ENCODE measurements around the gene NRG3.

NRG3 gene

DNA sequence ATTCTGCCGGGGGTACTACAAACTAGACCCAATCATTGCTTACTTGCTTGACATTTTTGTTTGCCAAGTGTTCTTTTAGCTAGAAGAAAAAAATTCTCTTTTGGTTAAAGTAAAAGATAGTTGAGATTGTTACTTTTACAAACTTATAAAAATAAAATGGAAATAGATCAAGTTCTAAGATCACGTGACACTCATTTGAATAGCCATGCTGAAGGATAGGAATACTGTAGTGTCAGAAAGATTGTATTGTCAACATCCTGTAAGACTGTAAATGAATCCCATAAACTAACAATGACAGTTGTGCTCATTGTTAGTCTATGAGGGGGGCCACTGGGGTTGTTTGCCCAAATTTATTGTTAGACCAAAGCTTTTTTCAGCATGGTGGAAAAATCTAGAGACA is 10.5 kb downstream of the NRG3 start:
- no peak for DNase-seq

DNA sequence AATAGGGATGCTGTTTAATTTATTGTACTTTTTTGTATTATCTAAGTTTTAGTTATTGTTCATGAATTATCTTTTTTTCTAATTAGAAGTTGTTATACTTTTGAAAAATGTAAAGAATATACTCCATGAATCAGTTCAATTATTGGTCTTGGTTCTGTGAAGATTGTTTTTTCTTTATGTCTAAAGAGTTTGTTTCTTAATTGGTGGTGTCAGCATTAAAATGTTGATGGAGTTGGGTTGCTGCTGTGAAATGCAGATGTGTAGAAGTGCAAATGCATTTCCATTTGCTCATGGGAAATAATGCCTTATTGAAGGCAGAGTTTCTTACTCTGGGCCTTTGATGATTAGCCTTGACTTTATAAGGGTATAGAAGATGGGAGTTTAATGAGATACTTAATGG is 11.9 kb downstream of the NRG3 start:
- no peak for DNase-seq

DNA sequence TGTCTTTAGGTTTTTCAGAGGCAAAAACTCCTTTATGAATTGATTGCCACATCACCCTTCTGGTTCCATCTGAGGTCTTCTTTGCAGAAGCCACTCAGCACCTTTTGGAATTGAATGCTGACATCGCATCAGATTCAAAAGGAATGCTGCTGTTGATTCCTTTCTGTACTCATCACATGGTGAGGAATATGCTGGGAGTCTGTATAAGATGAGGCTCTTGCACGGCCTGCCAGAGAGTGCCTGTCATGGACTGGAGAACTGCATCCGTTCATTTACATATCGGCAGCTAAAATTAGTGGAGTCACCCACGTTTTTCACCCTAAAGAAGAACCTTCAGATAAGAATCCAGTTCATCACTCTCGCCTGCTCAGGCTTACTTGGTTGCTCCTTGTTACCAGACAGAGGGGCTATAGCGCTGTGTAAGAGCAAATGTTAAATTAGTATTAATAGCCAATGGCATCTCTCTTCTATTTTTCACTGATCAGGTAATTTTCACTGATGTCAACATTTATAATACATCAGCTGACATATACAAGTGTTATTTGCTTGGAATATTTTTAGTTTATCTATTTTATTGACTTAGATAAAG is 14.3 kb downstream of the NRG3 start:
- no peak for DNase-seq

DNA sequence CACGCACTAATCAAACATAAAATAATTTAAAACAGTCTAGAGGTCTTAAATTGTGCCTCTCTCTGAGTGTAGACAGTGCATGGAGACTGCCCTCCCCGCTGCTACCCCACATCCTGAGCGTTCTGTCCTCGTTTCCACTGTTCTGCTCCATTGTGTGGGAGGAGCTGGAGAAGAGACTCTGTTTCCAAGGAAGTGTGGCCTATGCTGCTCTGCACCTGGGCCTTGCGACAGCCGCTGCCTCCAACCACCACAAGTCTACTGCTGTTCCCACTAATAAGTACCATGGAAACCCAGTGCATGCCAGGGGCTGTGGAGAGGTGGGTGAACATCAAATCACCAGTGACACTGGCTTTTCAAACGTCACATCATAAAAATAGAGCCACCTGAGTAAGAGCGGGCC is 19.6 kb downstream of the NRG3 start:
- DNase-seq, result no peak

DNA sequence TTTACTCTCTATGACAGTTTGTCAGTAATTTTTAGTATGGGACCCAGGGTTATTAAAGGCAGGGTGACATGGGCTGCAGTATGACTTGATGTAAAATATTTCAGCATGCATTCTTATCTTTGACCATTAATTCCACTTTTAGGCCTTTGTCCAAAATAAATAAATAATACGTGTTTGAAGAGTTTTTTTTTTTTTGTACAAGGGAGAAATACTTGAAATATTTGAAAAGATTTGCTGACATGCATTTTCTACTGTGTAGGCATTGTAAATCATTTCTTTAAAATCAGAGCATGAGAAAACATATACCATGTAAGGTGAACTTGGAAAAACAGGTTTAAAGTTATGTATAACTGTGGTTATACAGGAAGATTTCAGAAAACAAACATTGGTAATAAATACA is 23.5 kb downstream of the NRG3 start:
- DNase-seq, result no peak

DNA sequence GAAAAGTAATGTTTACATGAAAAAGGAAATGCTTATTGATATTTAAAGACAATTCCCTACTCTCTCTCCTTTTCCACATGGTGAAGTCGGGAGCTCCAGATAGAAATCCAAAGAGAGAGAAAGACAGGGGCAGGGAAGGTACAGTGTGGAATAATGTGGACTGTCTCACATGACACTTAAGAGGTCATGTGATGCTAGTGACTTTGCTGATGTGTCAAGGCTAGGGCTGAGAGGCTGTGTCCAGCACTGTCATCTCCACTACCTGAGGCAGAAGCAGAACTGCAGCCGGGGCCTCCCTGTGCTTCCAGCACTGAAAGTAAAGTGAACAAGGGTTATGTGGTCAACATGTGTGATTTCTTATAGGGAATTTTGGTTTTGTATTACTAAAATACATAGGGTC is 26.0 kb downstream of the NRG3 start:
- no peak for DNase-seq

DNA sequence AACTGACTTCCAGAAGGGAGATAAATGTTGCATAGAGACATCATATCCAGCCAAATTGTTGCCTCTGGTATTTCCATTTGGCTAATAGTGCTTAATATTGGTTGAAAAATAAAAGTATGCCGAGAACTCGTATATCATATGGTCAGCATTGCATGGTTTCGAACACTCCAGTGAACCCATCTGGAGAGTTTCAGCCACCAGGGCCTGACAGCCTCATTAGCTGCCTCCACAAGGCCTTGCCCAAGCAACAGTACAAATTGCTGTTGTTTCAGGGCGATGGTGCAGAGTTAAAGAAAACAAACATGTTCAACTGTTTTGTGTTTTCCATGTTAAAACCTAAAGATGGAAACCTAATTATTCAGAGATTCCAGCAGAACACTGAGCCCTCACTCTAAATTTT is 28.5 kb downstream of the NRG3 start:
- no peak for DNase-seq

DNA sequence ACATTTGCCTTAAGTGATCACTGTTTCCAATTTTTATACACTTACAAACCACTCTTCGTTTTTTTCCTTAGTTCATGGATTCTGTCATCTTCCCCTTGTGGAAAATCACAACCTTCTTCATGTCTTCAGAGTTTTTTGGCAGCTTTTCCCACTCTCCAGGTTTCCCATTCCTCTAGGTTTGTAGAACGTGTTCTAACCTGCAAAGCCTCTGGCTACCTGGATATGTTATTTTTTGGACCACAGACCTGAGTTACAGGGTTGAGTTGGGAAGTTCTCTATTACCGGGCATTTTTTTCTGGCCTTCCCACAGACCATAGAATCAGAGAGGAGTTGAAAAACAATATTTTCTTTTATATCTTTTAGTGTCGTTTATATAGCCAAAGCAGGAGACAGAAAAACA is 30.2 kb downstream of the NRG3 start:
- no peak for DNase-seq

DNA sequence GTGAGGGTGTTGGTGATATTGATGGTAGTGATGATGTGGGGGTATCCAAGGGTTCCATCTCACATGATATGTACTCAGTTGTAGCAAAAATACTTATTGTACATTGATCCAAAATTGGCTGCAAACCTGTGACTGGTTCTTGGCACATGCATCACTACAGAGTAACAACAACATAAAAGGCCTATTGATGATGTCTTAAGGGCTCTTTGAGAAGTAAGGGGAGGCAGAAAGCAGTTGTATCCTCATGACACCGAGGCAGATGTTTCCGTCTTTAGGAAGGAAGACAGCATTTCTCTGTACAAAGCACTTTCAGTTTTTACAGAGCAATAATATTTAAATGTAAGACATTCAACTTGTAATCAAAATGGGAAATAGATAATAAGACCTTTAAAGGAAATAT is 34.5 kb downstream of the NRG3 start:
- DNase-seq, result no peak

DNA sequence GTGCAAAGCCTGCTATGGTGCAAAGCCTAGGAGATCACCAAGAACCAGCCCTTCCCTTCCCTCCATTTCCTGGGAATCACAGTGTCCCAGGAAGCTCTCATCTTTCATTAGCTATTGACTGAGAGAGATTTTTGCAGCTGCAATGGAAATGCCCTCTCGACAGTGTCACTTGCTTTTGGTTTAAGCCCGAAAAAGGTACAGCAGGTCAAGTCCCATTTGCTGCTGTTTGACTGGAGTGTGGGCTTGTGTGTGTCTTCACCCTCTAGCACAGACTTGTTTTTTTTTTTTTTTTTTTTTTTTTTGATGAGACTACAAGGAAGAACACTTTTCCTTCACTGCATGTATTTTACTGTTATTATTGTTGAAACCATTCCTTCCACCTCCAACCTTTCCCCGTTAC is 36.3 kb downstream of the NRG3 start:
- no peak for DNase-seq

DNA sequence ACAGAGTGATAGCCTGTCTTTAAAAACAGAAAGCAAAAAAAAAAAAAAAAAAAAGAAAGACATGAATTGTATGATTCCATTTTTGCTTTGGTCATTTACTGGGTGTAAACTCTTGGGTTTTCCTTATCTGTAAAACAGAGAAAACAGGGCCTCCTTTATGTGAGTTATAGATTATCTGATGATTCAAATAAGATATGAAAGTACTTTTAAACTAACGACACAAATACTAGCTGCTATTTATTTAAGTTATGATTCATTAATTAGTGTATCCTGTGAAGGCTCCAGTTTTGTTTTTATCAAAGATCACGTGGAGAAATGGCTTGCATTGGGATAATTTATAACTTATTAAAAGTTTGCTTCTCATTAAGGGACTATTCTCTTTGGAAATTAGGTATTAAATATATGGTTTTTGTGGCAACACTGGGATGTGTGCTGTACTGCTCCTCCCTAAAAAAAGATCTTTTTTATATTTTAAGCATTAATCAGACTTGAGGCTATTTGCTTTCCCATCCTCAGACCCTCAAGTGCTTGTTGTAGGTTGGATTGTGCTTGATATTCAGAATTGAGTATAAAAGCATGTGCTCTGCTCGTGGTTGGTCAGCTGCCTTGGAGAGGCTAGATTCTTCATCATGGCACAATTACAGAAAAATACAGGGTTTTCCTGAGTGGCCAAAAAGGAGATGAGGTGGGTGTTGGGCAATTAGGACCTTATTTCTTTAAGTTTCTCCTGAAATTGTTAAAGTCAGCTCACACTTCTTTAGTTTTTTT is 39.9 kb downstream of the NRG3 start:
- no peak for DNase-seq

DNA sequence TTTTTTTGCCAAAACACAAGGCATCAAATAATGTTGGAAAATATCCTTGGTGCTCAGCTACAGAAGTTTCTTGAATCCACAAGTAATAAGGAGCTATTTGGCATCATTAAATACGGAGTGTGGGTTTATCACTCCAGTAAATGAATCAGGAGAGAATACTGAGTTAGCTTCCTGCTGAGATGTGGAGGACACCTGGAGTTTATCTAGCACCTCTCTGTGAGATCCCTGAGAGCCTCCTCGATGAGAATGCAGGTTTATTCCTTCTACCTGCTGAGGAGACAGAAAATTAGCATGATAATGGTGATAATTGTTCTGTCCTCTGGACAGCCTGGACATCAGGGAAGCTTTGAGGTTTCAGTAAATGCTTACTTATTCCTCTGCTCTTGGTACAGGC is 40.5 kb downstream of the NRG3 start:
- DNase-seq, result no peak

DNA sequence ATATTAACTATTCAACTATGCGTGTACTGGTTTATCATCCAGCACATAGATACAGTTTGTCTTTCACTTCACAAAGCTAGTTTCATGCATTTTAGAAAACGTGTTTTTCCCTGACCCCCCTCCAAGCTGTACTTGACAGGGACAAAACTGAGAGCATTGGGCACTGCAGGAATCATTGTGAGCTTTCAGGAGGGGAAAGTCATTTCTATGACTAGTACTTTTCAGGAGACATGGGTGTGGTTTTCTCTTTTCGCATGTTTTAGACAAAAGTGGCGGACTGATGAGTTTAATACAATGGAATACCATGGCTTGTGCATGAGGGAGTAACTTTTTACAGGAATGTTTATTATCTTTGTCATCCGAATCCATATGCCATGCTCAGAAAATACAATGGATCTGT is 42.7 kb downstream of the NRG3 start:
- DNase-seq, result no peak

DNA sequence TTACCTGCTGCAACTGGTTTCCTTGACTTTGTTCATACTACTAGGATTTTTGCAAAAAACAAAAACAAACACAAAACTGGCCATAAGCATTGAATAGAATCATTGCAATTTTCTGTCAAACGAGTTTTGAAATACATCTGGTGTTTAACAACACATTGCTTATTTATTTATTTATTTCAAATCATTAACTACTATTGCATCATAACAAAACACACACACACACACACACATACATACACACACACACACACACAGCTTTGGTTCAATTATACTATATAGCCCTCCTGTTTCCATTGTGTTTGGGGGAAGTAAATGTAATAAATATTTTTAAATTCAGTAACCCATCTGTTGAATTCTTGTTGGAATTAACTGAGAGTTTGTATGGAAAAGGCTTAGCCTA is 43.8 kb downstream of the NRG3 start:
- DNase-seq, result no peak

DNA sequence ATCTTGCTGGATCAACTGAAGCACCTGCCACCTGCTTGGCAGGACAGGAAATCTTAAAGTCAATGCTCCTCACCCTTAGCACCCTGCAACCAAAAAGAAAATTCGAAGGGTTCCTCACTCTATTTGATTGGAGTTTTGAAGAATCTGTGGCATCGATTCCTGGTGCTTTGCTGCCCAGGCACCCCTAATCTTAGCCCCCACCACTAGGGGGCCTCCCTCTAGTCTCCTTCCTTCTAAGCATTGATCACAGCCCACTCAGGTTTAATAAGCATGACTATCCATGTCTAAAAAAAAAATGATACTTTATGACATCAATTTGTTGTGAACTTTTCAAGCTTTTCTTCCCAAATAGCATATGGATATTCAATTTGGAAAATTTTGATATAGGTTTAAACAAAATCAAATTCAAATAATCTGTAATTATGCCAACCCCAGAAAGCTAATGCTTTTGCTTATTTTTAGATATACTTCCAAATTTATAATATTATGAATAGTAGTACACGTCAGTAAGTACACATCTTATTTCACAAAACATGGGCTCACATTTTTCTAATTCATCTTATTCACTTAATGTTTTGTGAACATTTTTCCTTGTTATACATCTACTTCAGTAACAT is 45.3 kb downstream of the NRG3 start:
- DNase-seq, result no peak

DNA sequence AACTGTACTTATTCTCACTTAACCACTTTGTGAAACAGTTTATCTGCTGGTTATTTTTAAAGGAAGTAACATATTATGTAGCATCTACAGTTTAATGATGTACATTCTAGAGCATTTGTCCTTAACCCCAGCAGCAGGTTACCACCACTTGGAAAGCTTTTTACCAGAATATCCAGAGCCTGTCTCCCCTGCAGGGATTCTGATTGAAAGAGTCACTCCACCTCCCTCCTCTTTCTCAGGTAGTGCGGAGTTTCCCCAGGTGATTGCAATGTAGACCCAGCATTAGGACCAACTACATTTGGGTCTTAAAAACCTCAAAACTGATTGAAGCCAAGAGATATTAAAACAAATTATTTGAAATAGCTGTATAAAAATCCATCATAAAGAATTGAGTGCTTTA is 53.1 kb downstream of the NRG3 start:
- DNase-seq, result no peak

DNA sequence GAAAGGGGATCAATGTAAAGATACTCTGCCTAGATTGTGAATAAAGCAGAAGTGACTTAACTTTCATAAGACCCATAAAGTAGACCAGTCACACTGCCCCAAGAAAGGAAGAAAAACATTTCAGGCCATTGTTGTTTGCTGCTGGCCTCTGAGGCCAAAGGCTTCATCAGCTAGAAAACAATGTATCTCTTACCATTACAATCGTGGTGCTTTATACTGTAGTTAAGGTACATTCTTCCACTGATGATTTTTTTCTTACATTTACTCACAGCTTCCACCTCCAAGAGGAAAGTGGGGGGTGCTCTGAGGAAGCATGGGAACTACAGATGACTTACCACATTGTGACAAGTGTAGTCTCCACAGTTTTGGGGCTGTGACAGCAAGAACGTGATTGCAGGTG is 68.6 kb downstream of the NRG3 start:
- no peak for DNase-seq

DNA sequence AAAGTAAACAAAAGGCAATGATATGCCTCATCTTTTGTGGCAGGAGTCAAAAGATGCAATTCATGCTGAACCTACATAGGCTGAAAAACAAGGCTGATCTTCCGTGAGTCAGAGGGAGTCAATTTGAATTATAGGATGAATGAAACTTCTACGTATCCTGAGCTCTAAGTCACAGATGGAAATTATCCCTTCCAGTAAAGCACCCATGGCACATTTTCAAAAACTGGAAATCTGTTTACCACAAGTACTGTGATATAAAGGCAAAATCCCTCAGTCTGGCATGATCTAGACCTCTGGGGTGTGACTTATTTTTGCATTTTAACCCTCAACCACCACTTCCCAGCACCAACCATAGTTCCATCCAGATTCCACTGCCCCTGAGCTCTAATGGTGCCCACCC is 69.6 kb downstream of the NRG3 start:
- DNase-seq, result no peak

DNA sequence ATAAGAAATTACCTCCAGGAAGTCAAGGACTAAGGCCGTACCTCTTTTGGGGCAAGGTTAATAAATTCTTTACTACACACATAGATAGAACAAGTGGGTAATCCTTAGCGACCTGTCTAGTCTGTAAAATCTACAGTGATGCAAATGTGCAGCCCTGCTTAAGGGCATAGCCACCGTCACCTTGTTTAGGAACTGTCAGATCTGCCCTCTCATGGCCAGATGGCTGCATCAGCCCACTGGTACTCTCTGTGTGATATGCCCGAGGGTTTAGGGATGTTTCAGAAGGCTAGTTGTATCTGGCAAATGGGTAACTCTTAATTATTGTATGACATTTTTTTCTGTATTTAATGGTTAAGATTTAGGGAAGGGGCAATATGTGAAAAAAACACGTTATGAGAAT is 74.3 kb downstream of the NRG3 start:
- no peak for DNase-seq

DNA sequence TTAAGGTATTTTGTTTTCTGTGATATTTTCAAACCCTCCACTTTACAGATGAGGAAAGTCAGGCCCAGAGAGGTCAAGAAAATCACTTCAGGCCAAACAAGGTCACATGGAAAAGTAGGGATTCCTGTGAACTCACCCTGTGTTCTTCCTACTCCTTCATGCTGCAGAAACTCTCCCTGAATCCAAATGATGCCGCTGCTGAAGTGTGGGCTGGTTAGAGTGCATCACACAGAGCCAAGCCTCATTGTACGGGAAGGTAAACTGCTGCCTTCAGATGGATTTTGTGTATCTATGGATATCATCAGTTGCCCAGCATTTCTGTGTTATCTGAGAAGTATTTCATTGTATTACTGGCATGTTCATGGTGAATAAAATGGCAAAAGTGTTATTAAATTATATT is 75.4 kb downstream of the NRG3 start:
- DNase-seq, result no peak

DNA sequence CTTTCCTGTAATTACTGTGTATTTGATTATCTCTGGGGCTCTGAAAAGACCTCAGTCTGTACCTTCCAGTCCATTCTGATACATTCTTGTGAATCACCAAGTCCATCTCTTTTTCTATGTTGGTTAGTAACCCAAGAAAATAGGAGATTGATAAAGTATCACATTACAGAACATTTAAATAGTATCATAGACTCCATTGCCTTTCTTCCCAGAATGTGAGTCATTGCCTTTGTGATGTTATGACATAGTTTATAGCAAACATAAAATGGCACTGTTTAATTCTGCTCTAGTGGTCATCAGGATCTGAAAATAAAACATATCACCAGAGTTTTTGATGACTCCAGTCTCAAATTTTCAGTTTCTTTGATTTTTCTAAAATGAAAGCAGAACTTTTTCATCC is 78.4 kb downstream of the NRG3 start:
- DNase-seq, result no peak

DNA sequence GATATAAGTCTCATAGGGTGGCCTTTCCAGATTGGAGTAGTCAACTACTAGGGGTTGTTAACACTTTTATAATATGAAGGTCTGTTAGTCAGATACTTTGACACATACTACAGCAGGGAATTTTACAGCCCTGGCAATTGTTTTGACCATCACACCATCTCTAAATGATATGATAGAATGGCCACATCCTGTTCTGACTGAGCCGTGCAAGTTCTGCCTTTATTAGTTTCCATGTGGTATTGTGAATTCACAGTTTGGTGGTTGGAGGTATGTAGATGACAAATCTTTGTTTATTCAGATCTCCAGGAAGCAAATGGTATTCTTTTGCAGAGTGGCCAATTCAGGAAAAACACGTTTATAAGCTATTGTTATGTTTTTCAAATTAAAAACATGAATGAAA is 83.0 kb downstream of the NRG3 start:
- no peak for DNase-seq

DNA sequence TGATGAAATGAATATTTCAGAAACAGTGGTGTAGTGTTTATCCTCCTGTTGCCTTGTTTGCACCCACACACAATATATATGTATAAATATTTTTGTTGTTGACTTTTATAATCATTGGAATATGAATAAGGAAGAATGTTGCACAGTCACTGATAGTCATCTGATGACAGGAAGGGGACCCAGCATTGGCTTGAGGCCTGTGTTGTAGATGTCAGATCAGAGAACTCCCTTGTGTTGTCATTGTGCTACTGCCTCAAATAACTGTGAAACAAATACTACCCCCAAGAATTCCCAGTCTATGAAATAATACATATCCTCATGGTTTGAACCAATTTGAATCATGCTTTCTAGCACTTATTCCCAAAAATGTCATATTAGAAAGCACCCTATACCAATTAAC is 84.0 kb downstream of the NRG3 start:
- DNase-seq, result no peak

DNA sequence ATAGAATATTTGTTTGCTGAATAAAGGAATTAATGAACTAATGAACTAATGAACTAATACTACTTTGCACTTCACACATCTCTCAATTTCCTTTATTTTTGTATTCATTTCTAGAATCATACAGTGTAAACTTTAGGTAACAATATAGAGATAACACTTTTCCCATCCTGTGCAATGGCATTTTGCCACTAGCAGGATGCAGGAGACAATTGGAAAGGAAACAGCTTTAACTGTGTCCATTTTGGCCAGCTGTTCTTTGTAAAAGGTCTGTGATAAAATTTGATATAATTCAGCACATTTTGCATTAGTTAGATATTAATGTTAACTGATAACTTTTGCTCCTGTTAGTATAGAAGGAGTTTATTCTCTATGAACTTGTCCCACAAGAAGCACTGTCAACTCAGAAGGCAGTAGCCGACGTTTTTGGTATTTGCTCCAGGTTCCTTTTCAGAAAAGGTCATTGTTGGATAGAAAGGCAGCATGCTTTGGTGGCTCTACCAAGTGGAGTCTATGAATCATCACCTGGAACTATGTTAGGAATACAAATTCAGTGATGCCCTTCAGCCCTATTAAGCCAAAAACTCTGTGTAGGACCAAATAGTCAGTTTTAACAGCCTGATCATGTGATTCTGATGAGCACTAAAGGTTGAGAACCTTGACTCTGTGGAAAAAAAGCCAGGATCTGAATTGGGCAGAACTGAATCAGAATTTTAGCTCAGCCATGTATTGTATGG is 86.6 kb downstream of the NRG3 start:
- no peak for DNase-seq
